ENCODE results near the gene LRG1. TPM values are rescaled to one million over a fixed set of nuclear protein-coding genes. Genes with fewer than 3 reads are reported as not detected.

Gene LRG1
- 0.09 and 0.56 TPM in 2 replicates for total RNA-seq

GRCh38 chr19:4539693-4540581 is at the start of gene LRG1:
Gene LRG1, minus strand, starts transcription at chr19:4540036. Its CDS starts 23 bp downstream, at chr19:4540013.

DNA sequence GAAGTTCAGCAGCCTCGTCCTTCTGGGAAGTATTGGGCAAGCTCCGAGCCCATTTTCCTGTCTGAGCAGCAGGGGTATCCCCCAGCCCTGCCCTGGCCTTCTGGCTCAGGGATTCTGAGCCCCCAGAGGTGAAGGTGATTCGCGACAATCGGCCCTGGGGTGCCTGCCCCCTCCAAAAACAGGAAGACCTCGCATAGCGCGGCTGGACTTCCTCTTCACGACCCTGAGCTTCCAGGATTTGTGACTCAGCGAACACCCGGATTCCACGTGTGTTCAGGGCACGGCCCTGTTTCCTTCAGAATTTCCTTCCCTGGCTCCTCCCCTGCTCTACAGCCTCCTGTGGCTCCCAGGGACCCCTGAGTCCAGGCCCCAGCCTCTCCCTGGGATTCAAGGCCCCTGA is 19.7 kb upstream of the LRG1 start, which contains the start of gene SEMA6B:
Gene SEMA6B, minus strand, starts transcription at position 116 of the 400 bp plus-strand sequence. CDS start 1,227 bp downstream, outside the sequence.

DNA sequence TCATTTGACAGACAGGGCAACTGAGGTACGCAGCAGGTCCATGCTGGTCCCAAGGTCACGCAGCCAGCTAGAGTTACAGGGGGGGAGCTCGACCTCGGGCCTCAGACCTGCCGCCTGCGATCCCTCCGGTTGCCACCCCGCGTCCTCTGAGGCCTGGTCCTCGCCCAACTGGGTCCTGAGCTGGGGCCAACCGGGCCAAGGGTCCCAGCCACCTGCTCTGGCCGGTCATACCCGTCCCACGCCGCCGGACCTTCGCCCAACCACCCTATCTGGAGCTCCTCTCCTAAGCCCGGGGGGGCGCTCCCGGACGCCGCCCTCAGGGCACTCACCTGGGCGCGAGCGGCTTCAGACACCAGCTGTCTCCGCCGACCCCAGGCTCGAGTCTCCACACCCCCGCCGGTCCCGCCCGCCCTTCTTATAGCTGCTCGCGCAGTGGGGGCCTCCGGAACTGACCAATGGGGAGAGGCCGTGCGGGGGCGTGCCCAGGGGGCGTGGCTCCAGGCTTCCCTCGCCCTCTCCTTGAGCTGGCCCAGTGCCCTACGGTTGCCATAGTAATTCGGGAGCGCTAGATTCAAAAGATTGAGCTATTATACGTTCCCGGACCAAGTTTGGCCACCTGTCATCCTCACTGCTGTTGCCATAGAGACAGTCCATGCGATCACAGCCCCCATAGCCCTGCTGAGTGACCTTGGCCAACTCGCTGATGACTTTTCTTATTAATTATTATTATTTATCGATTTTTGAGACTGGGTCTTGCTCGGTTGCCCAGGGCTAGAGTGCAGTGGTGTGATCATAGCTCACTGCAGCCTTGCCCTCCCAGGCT is 4.8 kb downstream of the LRG1 start, which contains the start of gene PLIN5:
Gene PLIN5, minus strand, starts transcription at position 389 of the 823 bp plus-strand sequence. CDS start 1,150 bp downstream, outside the sequence.

DNA sequence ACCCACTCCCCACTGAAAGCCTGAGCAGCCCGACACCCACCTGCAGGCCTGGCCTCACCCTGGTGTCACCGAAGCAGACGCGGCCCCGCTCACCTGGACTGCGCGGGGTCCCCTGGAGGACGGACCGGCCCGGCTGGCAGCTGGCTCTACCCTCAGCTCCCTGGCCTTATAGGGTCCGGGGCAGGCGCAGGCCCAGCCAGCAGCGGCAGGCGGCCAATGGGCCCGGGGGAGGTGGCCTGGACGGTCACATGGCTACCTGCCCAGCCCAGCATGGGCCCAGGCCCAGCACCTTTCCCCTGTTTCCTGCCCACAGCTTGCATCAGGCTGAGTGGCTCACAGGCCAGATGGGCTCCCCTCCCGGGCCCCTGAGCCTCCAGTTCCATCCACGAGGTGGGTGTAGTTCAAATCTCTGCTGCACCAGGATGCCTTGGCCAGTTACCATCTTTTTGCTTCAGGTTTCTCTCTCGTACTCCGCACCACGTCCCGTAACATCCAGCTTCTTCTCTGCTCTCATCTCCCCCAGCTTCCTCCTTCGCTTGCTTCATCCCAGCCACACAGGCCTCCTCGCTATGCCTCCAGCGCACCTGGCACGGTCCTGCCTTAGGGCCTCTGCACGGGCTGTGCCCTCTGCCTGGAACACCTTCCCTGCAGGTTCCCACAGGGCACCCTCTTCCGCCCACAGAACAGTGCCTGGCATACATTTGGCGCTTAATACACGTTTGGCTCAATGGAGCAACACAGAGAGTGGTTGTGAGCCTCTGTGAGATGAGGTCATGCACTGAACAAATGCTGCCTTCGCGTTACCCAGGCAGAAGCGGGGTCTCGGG is 21.3 kb downstream of the LRG1 start, which contains the start of gene PLIN4:
Gene PLIN4, minus strand, starts transcription at position 142 of the 827 bp plus-strand sequence. CDS start 214 bp downstream, outside the sequence.

Other genes with a start within 250 kb of the LRG1 start
- gene TMIGD2, start 237.6 kb downstream of the LRG1 start, total RNA-seq = not detected in 2 replicates
- gene FSD1, start 235.4 kb downstream of the LRG1 start, total RNA-seq = 5.1 and 6.4 TPM in 2 replicates
- 105 and 110 TPM in 2 replicates for gene STAP2, start 201.2 kb downstream of the LRG1 start, total RNA-seq
- gene MPND, start 196.5 kb downstream of the LRG1 start, total RNA-seq = 5.8 and 7.2 TPM in 2 replicates
- 111 and 144 TPM in 2 replicates for gene SH3GL1, start 139.5 kb downstream of the LRG1 start, total RNA-seq
- 18.5 and 22.4 TPM in 2 replicates for gene CHAF1A, start 137.4 kb downstream of the LRG1 start, total RNA-seq
- 51.6 and 55.9 TPM in 2 replicates for gene UBXN6, start 82.2 kb downstream of the LRG1 start, total RNA-seq
- 70.5 and 81.0 TPM in 2 replicates for gene HDGFL2, start 67.7 kb downstream of the LRG1 start, total RNA-seq
- 0.84 and 1.1 TPM in 2 replicates for gene PLIN4, start 21.6 kb downstream of the LRG1 start, total RNA-seq
- 0.14 TPM in 1 of 2 replicates, not detected in the other for gene PLIN5, start 4.8 kb downstream of the LRG1 start, total RNA-seq
- gene SEMA6B, start 19.6 kb upstream of the LRG1 start, total RNA-seq = 0.05 and 0.35 TPM in 2 replicates
- gene TNFAIP8L1, start 99.5 kb upstream of the LRG1 start, total RNA-seq = 5.7 and 6.1 TPM in 2 replicates
- gene MYDGF, start 130.3 kb upstream of the LRG1 start, total RNA-seq = 118 and 142 TPM in 2 replicates
- 90.9 and 114 TPM in 2 replicates for gene DPP9, start 183.8 kb upstream of the LRG1 start, total RNA-seq

All from airway epithelial cell (primary cell).